ENCODE data around the gene PIK3CD.

DNA sequence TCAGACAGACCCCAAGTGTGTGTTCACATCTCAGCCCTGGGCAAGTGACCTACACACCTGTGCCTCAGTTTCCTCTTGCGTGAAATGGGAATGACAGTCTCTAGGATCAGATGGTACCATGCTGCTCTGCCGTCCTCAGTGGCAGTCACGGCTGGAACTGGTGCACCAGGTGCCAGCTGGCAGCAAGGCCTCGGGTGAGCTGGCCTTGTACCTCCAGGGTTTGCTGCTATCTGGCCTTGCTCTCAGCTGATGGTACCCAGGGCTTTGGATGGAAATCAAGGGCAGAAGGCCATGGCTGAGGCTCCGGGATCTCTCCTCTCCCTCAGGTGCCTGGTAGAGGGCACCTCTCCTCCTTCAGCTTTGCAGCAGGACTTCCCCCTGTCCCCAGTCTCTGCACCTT, 41.5 kb upstream of the PIK3CD start:
- TF ChIP-seq EZH2 (IDR thresholded peaks at IDR 0.05; ENCODE audit: borderline replicate concordance, control insufficient read depth, low read depth, low read length): no peak
- TF ChIP-seq, protein P1, sequence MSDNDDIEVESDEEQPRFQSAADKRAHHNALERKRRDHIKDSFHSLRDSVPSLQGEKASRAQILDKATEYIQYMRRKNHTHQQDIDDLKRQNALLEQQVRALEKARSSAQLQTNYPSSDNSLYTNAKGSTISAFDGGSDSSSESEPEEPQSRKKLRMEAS (IDR thresholded peaks at IDR 0.05; ENCODE audit: low read depth, low read length): no peak
- TF ChIP-seq TAF1 (IDR thresholded peaks at IDR 0.05; ENCODE audit: borderline replicate concordance, low read depth, low read length): no peak
- no peak for TF ChIP-seq CTCF (IDR thresholded peaks at IDR 0.05 in 2 of 3, conservative IDR thresholded peaks at IDR 0.05 in 1 of 3; ENCODE audit: control insufficient read depth in 2 of 3, extremely low read depth in 1 of 3, insufficient read depth in 1 of 3, low read depth in 3 of 3, low read length in 3 of 3)
- no peak for TF ChIP-seq GABPA (IDR thresholded peaks at IDR 0.05; ENCODE audit: low read depth)
- no peak for TF ChIP-seq CEBPB (IDR thresholded peaks at IDR 0.05; ENCODE audit: borderline replicate concordance in 1 of 2, low read depth in 2 of 2, low read length in 2 of 2)
- no peak for TF ChIP-seq ZNF207 (IDR thresholded peaks at IDR 0.05; ENCODE audit: borderline replicate concordance)
- no peak for TF ChIP-seq RBBP5 (conservative IDR thresholded peaks at IDR 0.05)
- no peak for TF ChIP-seq HCFC1 (IDR thresholded peaks at IDR 0.05; ENCODE audit: low read length)
- TF ChIP-seq POLR2AphosphoS5 (IDR thresholded peaks at IDR 0.05; ENCODE audit: low read length): no peak
- no peak for TF ChIP-seq POLR2A (IDR thresholded peaks at IDR 0.05; ENCODE audit: low read depth, low read length)
- no peak for TF ChIP-seq JUNB (IDR thresholded peaks at IDR 0.05)
- TF ChIP-seq ZBTB33 (IDR thresholded peaks at IDR 0.05): no peak
